Thyroid gland (tissue), 4 donors: ENCODE data around the gene SLC22A1.

Experiments used
- CTCF ChIP-seq, 6 experiments: fragments of 200-600 bp in 3 of 6; fragments of 450-650 bp in 3 of 6; sonication (generic) in 3 of 6; IDR thresholded peaks; one replicate each; pipeline ENCODE4 v1.5.1; 2016 to 2019; ENCODE audit warnings: antibody characterized with exemption in 6 of 6, mild to moderate bottlenecking in 2 of 6, inconsistent platforms in 1 of 6, moderate library complexity in 1 of 6
- POLR2A ChIP-seq, 2 donors: fragments of 450-650 bp; IDR thresholded peaks; one replicate each; pipeline ENCODE4 v1.6.1; 2017; ENCODE audit warnings: antibody characterized with exemption in 2 of 2, mild to moderate bottlenecking in 2 of 2, moderate library complexity in 1 of 2

DNA sequence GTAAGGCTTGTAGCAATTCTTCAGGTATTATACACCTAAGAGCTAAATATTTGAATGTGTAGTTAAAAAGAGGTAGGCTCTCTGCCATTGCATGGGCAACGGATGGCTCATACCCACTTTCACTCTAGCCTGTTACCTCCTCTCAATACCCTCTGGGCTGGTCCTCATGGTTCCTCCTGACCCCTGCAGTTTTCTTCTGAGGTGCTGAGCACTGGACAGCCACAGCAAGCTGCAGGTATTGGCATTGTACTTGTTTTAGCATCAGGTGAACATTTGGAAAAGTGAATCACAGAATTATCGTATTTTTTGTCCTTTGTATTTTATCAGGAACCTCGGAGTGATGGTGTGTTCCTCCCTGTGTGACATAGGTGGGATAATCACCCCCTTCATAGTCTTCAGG lies 32.9 kb downstream of the SLC22A1 start:
- TF ChIP-seq POLR2A (IDR thresholded peaks at IDR 0.05): no peak
- no peak for TF ChIP-seq CTCF (IDR thresholded peaks at IDR 0.05)
